ENCODE data around the gene ZBTB38. TPM values are rescaled to one million over a fixed set of nuclear protein-coding genes. Genes with fewer than 3 reads are reported as not detected.

The ZBTB38 gene
- total RNA-seq, 1 donor from 2014 or later: 24.5 TPM

DNA sequence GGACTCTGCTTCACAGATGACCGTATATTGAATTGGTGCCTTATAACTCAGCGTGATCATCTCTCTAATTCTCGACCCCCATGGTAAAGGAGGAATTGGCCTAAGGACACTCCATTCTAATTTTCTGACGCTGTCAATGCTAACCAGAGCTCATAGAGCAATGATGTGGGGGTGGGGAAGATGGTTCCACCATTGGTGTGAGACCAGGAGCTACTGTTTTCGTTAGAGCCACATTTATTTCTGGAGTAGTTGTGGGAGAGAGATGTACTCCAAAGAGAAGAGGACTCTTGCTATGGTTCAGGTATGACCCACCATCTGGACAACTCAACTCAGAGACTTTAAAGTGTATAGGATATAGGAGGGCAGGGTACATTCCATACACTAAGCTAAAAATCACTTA lies 16.3 kb downstream of the ZBTB38 start:
- Mint-ChIP-seq H3K27ac (no peak overlapping the region), H3K4me1 (peaks cover 52% of the 10 kb centered on the region), H3K9me3 (no peaks in the 10 kb centered on the region), H3K27me3 (ENCODE audit: insufficient read depth, low read depth) (no peaks in the 10 kb centered on the region), H3K4me3 (no peak overlapping the region), H3K36me3 (peaks cover 5% of the 10 kb centered on the region)
- Histone ChIP-seq H3K9ac (no peak overlapping the region), H3K27ac (no peak overlapping the region), H3K36me3 (no peaks in the 10 kb centered on the region), H4K20me1 (ENCODE audit: low read depth) (no peaks in the 10 kb centered on the region), H3K4me2 (no peak overlapping the region), H3K9me3 (ENCODE audit: low read depth) (no peaks in the 10 kb centered on the region), H3K4me3 (no peak overlapping the region), H3K27me3 (no peaks in the 10 kb centered on the region), H3F3A (ENCODE audit: low read depth) (no peaks in the 10 kb centered on the region), H3K79me2 (ENCODE audit: low read depth) (no peaks in the 10 kb centered on the region), H2AFZ (replicated peaks) (no peak overlapping the region), H3K4me1 (peaks cover 17% of the 10 kb centered on the region)
- TF ChIP-seq EZH2phosphoT487 (IDR thresholded peaks at IDR 0.05) (no peak), EZH2 (IDR thresholded peaks at IDR 0.05) (no peak)
- TF ChIP-seq, protein P1, sequence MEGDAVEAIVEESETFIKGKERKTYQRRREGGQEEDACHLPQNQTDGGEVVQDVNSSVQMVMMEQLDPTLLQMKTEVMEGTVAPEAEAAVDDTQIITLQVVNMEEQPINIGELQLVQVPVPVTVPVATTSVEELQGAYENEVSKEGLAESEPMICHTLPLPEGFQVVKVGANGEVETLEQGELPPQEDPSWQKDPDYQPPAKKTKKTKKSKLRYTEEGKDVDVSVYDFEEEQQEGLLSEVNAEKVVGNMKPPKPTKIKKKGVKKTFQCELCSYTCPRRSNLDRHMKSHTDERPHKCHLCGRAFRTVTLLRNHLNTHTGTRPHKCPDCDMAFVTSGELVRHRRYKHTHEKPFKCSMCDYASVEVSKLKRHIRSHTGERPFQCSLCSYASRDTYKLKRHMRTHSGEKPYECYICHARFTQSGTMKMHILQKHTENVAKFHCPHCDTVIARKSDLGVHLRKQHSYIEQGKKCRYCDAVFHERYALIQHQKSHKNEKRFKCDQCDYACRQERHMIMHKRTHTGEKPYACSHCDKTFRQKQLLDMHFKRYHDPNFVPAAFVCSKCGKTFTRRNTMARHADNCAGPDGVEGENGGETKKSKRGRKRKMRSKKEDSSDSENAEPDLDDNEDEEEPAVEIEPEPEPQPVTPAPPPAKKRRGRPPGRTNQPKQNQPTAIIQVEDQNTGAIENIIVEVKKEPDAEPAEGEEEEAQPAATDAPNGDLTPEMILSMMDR (IDR thresholded peaks at IDR 0.05): no peak
- no peak for DNase-seq (ENCODE audit: low spot score)

DNA sequence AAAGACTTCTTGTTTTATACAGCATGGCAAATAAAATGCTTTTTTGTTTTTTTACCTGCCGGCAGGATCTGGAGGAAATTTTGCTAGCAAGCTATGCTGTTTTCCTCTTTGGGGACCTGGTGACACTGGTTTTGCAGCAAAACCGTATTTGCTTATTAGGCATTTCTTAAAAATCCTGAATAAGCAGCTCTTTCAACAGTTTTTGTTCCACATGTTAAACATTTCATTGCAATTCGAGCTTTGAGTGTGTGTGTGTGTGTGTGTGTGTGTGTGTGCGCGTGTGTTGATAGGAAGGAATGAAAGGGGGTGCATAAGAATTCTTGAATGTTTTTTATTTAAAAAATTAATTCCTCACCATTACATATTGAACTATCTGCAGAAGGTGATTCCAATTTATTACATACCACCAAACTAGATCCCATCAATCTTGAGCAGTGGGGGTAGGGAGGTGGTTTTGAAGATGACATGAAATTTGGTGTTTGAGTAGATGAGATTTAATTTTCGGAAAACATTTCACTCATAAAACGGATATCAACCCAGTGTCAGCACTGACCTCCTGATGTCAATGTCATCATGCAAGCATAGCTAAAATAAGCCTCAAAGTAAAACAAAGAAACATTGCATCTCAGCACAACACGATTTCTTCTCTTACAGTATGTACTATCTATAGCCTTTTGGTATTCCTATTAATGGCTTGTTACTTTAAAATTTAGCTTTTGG lies 17.3 kb downstream of the ZBTB38 start:
- Histone ChIP-seq H3K27ac (no peak overlapping the region), H3K9ac (no peak overlapping the region), H4K20me1 (ENCODE audit: low read depth) (no peaks in the 10 kb centered on the region), H3F3A (ENCODE audit: low read depth) (no peaks in the 10 kb centered on the region), H2AFZ (replicated peaks) (no peak overlapping the region), H3K27me3 (no peaks in the 10 kb centered on the region), H3K9me3 (ENCODE audit: low read depth) (no peaks in the 10 kb centered on the region), H3K4me2 (no peak overlapping the region), H3K4me1 (peaks cover 10% of the 10 kb centered on the region), H3K79me2 (ENCODE audit: low read depth) (no peaks in the 10 kb centered on the region), H3K4me3 (no peak overlapping the region), H3K36me3 (no peaks in the 10 kb centered on the region)
- TF ChIP-seq EZH2phosphoT487 (IDR thresholded peaks at IDR 0.05) (no peak), EZH2 (IDR thresholded peaks at IDR 0.05) (no peak)
- TF ChIP-seq, protein P1 (IDR thresholded peaks at IDR 0.05): no peak
- Mint-ChIP-seq H3K9me3 (no peaks in the 10 kb centered on the region), H3K36me3 (peaks cover 5% of the 10 kb centered on the region), H3K4me1 (peaks cover 53% of the 10 kb centered on the region), H3K4me3 (no peak overlapping the region), H3K27me3 (ENCODE audit: insufficient read depth, low read depth) (no peaks in the 10 kb centered on the region), H3K27ac (no peak overlapping the region)
- DNase-seq (ENCODE audit: low spot score): no peak

DNA sequence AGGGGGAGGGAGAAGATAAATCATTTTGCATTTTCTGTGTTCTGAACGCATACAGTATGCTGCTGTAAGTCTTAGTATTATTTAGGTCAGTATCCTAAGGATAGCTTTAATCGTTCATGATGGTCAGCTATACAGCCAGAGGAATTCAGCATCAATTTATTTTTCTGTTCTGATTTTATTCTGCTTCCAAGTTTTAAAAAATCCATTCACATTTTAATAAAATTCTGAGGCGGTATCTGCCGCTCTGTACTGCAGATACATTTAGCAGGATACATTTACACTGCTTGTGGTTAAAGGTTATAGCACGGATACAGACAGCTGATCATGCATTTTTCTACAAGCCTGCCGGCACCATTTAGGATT lies 17.8 kb downstream of the ZBTB38 start:
- Histone ChIP-seq H3F3A (ENCODE audit: low read depth) (no peaks in the 10 kb centered on the region), H3K9ac (no peak overlapping the region), H3K27ac (no peak overlapping the region), H3K4me2 (no peak overlapping the region), H3K36me3 (no peaks in the 10 kb centered on the region), H3K79me2 (ENCODE audit: low read depth) (no peaks in the 10 kb centered on the region), H3K4me1 (peaks cover 7% of the 10 kb centered on the region), H2AFZ (replicated peaks) (no peak overlapping the region), H3K9me3 (ENCODE audit: low read depth) (no peaks in the 10 kb centered on the region), H4K20me1 (ENCODE audit: low read depth) (no peaks in the 10 kb centered on the region), H3K4me3 (no peak overlapping the region), H3K27me3 (no peaks in the 10 kb centered on the region)
- DNase-seq (ENCODE audit: low spot score): no peak
- H3K4me3 Mint-ChIP-seq: no peak overlapping the region
- H3K27ac Mint-ChIP-seq: no peak overlapping the region
- peaks cover 5% of the 10 kb centered on the region for H3K36me3 Mint-ChIP-seq
- peaks cover 54% of the 10 kb centered on the region for H3K4me1 Mint-ChIP-seq
- no peaks in the 10 kb centered on the region for H3K27me3 Mint-ChIP-seq (ENCODE audit: insufficient read depth, low read depth)
- H3K9me3 Mint-ChIP-seq: no peaks in the 10 kb centered on the region
- TF ChIP-seq, protein P1 (IDR thresholded peaks at IDR 0.05): no peak
- no peak for TF ChIP-seq EZH2phosphoT487 (IDR thresholded peaks at IDR 0.05)
- no peak for TF ChIP-seq EZH2 (IDR thresholded peaks at IDR 0.05)
